MCF 10A (cell line): ENCODE results near the gene KCNQ5. TPM values are rescaled to one million over a fixed set of nuclear protein-coding genes. Genes with fewer than 3 reads are reported as not detected.

Experiments used
- BruUV-seq: library from RNA; stranded (reverse); fragments of 400-500 nt; replicated peaks from 2 replicates; lab custom pipeline; 2021; lab: Mats Ljungman, UMichigan
- CTCF ChIA-PET: fragments of 300-600 bp; sonication (Branson Sonifier 250); formaldehyde crosslinking; extraction: SDS; loops from one replicate; lab custom pipeline; 2021; ENCODE audit warnings: antibody characterized with exemption, inconsistent platforms; lab: Yijun Ruan, JAX
- POLR2A ChIA-PET: fragments of 300-600, 350-650 bp; sonication (Branson Sonifier 250); formaldehyde crosslinking; extraction: SDS; loops from one replicate; lab custom pipeline; 2020; ENCODE audit warnings: antibody characterized with exemption, inconsistent platforms; lab: Yijun Ruan, JAX
- DNase-seq: peaks from one replicate; pipeline ENCODE4 v3.0.0-alpha.2; 2018; ENCODE audit not compliant: unreplicated experiment
- H3K27ac Mint-ChIP-seq: one replicate; pipeline ENCODE4 v1.8.0; 2022; ENCODE audit warnings: mild to moderate bottlenecking, low read depth, mixed read lengths; ENCODE audit not compliant: unreplicated experiment
- H3K27me3 Mint-ChIP-seq: one replicate; pipeline ENCODE4 v1.8.0; 2022; ENCODE audit warnings: mixed read lengths; ENCODE audit not compliant: insufficient read depth, unreplicated experiment
- H3K36me3 Mint-ChIP-seq: one replicate; pipeline ENCODE4 v1.8.0; 2022; ENCODE audit warnings: mild to moderate bottlenecking, moderate library complexity, mixed read lengths; ENCODE audit not compliant: insufficient read depth, unreplicated experiment
- H3K4me1 Mint-ChIP-seq: one replicate; pipeline ENCODE4 v1.8.0; 2022; ENCODE audit warnings: mixed read lengths; ENCODE audit not compliant: insufficient read depth, unreplicated experiment
- H3K4me3 Mint-ChIP-seq: one replicate; pipeline ENCODE4 v1.8.0; 2022; ENCODE audit warnings: mild to moderate bottlenecking, moderate library complexity, mixed read lengths; ENCODE audit not compliant: unreplicated experiment
- H3K9me3 Mint-ChIP-seq: one replicate; pipeline ENCODE4 v1.8.0; 2022; ENCODE audit warnings: mixed read lengths; ENCODE audit not compliant: unreplicated experiment
- CTCF ChIP-seq: fragments of 200-600 bp; IDR thresholded peaks from one replicate; pipeline ENCODE4 v1.8.0; 2022; ENCODE audit warnings: antibody characterized with exemption, mild to moderate bottlenecking; ENCODE audit not compliant: unreplicated experiment
- intact Hi-C: fragments of 100-400 bp; cut with micrococcal nuclease; formaldehyde crosslinking; loops from 2 replicates; pipeline ENCODE4 v1.14.1; 2022
- total RNA-seq: library from RNA; stranded (reverse); gene quantifications from 2 replicates; pipeline ENCODE4 v1.2.3, GENCODE V29; 2022

Gene KCNQ5
- total RNA-seq, 1 experiment from 2014 or later: 10.3 TPM

GRCh38 chr6:72850469-72850868 is 228.6 kb downstream of the KCNQ5 start:
- Mint-ChIP-seq H3K9me3 (no peaks in the 10 kb centered on the region), H3K27ac (no peak overlapping the region), H3K27me3 (no peaks in the 10 kb centered on the region), H3K36me3 (no peaks in the 10 kb centered on the region), H3K4me3 (no peak overlapping the region), H3K4me1 (no peaks in the 10 kb centered on the region)
- ChIA-PET CTCF (interaction anchor here (0.8 kb wide), 1 partner anchor 14 kb away, joined by 3 read pairs; no protein-coding TSS in a partner anchor), POLR2A (no interaction called here)
- intact Hi-C loops: no loop called here
- BruUV-seq: no TSS peak
- DNase-seq: no peak
- no peak for TF ChIP-seq CTCF

DNA sequence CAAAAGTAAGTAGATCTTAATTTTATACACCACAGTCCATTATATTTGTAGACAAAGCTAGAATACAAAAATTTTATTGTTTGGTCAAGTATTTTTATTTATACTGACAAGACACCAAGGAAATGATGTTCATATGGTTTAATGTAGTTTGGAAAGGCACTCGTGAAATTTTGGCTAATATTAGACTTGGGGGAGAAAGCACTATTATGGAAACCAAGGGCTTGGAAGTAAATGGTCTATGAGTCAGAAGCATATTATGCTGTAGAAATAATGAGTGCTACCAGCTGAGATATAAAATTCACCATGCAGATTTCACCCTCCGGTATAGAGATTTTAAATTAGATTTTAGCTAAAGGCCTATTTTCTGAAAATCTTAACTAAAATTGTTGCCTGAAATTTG is 233.6 kb downstream of the KCNQ5 start:
- Mint-ChIP-seq H3K4me3 (no peak overlapping the region), H3K27ac (no peak overlapping the region)

GRCh38 chr6:72856801-72857200 is 234.9 kb downstream of the KCNQ5 start:
- ChIA-PET POLR2A (no interaction called here), CTCF (interaction anchor here (0.6 kb wide), 1 partner anchor 9 kb away, joined by 4 read pairs; no protein-coding TSS in a partner anchor)
- Mint-ChIP-seq H3K27me3 (no peaks in the 10 kb centered on the region), H3K9me3 (no peaks in the 10 kb centered on the region), H3K27ac (no peak overlapping the region), H3K36me3 (no peaks in the 10 kb centered on the region), H3K4me3 (no peak overlapping the region), H3K4me1 (peaks cover 3% of the 10 kb centered on the region)
- intact Hi-C loops: no loop called here
- TF ChIP-seq CTCF: no peak
- no peak for DNase-seq
- BruUV-seq: no TSS peak

More for the DNA sequence above, 233.6 kb downstream of the KCNQ5 start:
- Mint-ChIP-seq H3K36me3 (no peaks in the 10 kb centered on the region), H3K27me3 (no peaks in the 10 kb centered on the region), H3K9me3 (no peaks in the 10 kb centered on the region), H3K4me1 (no peaks in the 10 kb centered on the region)
- ChIA-PET POLR2A (no interaction called here), CTCF (no interaction called here)
- no peak for TF ChIP-seq CTCF
- intact Hi-C loops: no loop called here
- no peak for DNase-seq
- BruUV-seq: no TSS peak

DNA sequence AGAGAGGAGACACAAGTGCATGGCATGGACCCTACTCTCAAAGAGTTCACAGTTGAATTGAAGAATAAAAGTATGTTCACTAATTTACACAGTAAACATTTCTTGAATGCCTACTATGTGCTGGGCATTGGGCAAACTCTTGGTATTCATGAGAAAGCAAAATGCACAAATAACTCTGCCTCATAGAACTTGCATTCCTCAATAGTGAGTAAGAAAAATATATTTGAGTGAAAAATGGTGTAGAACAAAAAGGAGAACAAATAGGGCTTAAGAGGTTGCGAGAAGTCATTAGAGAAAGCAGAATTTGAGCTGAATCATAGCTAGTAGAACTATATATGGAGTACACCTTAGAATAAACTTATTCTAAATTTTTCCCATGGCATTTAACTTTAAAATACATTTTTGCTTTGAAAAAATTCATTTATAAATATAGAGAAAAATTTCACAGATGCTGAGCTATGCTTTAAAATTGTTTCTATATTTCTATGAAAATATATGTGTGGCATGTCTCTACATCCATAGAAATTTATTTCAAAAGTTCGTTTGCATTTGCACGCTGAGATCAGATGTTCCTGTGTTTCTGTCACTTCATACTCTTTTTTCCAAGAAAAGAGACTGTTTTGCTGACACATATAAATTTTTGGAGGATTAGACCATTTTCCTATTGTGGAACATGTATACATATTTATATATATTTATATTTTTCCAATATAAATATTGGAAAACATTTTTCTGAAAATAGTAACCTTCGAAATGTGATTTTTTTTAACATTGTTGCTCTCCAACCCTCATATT is 236.1 kb downstream of the KCNQ5 start:
- Mint-ChIP-seq H3K27ac (no peak overlapping the region), H3K36me3 (no peaks in the 10 kb centered on the region), H3K4me3 (no peak overlapping the region), H3K27me3 (no peaks in the 10 kb centered on the region), H3K4me1 (peaks cover 9% of the 10 kb centered on the region), H3K9me3 (no peaks in the 10 kb centered on the region)
- no peak for DNase-seq
- no TSS peak for BruUV-seq
- TF ChIP-seq CTCF: no peak
- intact Hi-C loops: no loop called here
- POLR2A ChIA-PET: interaction anchor here (0.8 kb wide), 1 partner anchor 10 kb away, joined by 3 read pairs; no protein-coding TSS in a partner anchor
- CTCF ChIA-PET: interaction anchor here (1.2 kb wide), 1 partner anchor 10 kb away, joined by 3 read pairs; no protein-coding TSS in a partner anchor
